Subcutaneous abdominal adipose tissue (tissue), 5 donors: Measurements from ENCODE around the gene ACTL7B.
A peak's percentile ranks its signal among the peaks of the same experiment; 100 is the strongest.

ENCODE experiments used
- H3K27ac ChIP-seq: one replicate; pipeline ENCODE4 v1.7.0; 2013; ENCODE audit warnings: low read depth, mild to moderate bottlenecking, inconsistent platforms, low read length, moderate library complexity
- H3K27me3 ChIP-seq, 5 donors: one replicate each; pipeline ENCODE4 v1.7.0; 2013; ENCODE audit warnings: low read length in 5 of 5, inconsistent platforms in 1 of 5; ENCODE audit not compliant: control insufficient read depth in 5 of 5, insufficient read depth in 4 of 5
- H3K36me3 ChIP-seq, 5 donors: one replicate each; pipeline ENCODE4 v1.7.0; 2013; ENCODE audit warnings: low read length in 5 of 5; ENCODE audit not compliant: control insufficient read depth in 5 of 5, insufficient read depth in 5 of 5
- H3K4me1 ChIP-seq, 5 donors: one replicate each; pipeline ENCODE4 v1.7.0; 2013; ENCODE audit warnings: low read length in 5 of 5, mild to moderate bottlenecking in 3 of 5, moderate library complexity in 1 of 5; ENCODE audit not compliant: control insufficient read depth in 5 of 5, insufficient read depth in 5 of 5
- H3K4me3 ChIP-seq, 5 donors: one replicate each; pipeline ENCODE4 v1.7.0; 2013; ENCODE audit warnings: low read length in 5 of 5, low read depth in 1 of 5
- H3K9ac ChIP-seq, 5 donors: one replicate each; pipeline ENCODE4 v1.7.0; 2013; ENCODE audit warnings: low read length in 5 of 5, mild to moderate bottlenecking in 4 of 5, moderate library complexity in 3 of 5
- H3K9me3 ChIP-seq, 5 donors: one replicate each; pipeline ENCODE4 v1.7.0; 2013; ENCODE audit warnings: low read length in 5 of 5; ENCODE audit not compliant: control insufficient read depth in 5 of 5
- donor health status: healthy.
- donor health status: healthy.
- donor health status: healthy.
- donor health status: healthy.
- donor health status: healthy.

The ACTL7B gene

GRCh38 chr9:108835831-108836230 is 20.0 kb downstream of the ACTL7B start:
- H3K27me3 ChIP-seq = no peaks in the 10 kb centered on the region
- no peaks in the 10 kb centered on the region for H3K9me3 ChIP-seq
- no peak overlapping the region for H3K9ac ChIP-seq
- H3K4me3 ChIP-seq = no peak overlapping the region
- no peak overlapping the region for H3K27ac ChIP-seq
- H3K36me3 ChIP-seq = no peaks in the 10 kb centered on the region
- peaks cover 0 to 11% (median 0%) of the 10 kb centered on the region in 5 donors for H3K4me1 ChIP-seq

- Histone ChIP-seq H3K9ac (no peak overlapping the region), H3K27ac (no peak overlapping the region), H3K9me3 (no peaks in the 10 kb centered on the region), H3K4me1 (peaks cover 0 to 17% (median 0%) of the 10 kb centered on the region in 5 donors), H3K27me3 (no peaks in the 10 kb centered on the region), H3K36me3 (no peaks in the 10 kb centered on the region), H3K4me3 (no peak overlapping the region)
These were observed 20.7 kb downstream of the ACTL7B start for GRCh38 chr9:108834959-108835665.

DNA sequence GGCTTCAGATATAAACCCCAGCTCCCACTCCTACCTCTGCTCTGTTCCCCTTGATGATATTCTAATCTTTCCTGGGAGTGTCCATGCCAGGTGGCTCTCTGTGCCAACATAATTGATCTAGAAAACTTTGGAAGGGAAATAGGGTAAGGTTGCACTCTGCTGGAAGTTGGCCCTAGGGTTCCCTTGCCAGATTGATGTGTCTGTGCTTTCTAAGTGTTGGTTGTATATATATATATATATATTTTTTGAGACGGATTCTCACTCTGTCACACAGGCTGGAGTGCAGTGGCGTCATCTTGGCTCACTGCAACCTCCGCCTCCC is 23.6 kb downstream of the ACTL7B start:
- H3K4me1 ChIP-seq = peaks cover 0 to 19% (median 0%) of the 10 kb centered on the region in 5 donors
- H3K27ac ChIP-seq = no peak overlapping the region
- no peaks in the 10 kb centered on the region for H3K9me3 ChIP-seq
- H3K4me3 ChIP-seq = no peak overlapping the region
- H3K27me3 ChIP-seq = no peaks in the 10 kb centered on the region
- H3K36me3 ChIP-seq = no peaks in the 10 kb centered on the region
- no peak overlapping the region for H3K9ac ChIP-seq

- H3K27ac ChIP-seq = no peak overlapping the region
- H3K4me3 ChIP-seq = no peak overlapping the region
- H3K4me1 ChIP-seq = peaks cover 0 to 19% (median 0%) of the 10 kb centered on the region in 5 donors
- H3K36me3 ChIP-seq = no peaks in the 10 kb centered on the region
- H3K9ac ChIP-seq = no peak overlapping the region
- H3K27me3 ChIP-seq = no peaks in the 10 kb centered on the region
- H3K9me3 ChIP-seq = no peaks in the 10 kb centered on the region
These were observed 24.1 kb downstream of the ACTL7B start for GRCh38 chr9:108831496-108832178.

DNA sequence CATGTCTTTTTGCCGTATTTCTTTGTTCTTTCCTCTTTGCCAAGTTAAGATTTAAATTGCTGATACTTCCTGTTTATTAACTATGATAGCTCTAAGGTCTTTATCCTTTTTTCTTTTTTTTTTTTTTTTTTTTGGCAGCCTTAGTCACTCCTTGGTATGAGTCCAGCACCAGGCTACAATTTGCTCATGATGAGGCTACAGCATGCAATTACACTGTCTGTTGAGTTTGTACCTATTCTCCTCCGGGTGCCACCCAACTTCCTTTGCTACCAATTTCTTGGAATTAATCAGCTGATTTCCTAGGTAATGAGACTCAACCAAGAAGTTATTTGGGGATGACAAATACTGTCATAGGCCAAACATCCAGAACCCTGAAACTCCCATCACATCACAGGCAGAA is 25.5 kb downstream of the ACTL7B start:
- Histone ChIP-seq H3K9me3 (no peaks in the 10 kb centered on the region), H3K27ac (no peak overlapping the region), H3K9ac (no peak overlapping the region), H3K4me3 (no peak overlapping the region), H3K27me3 (no peaks in the 10 kb centered on the region), H3K36me3 (no peaks in the 10 kb centered on the region), H3K4me1 (peaks cover 0 to 19% (median 0%) of the 10 kb centered on the region in 5 donors)

- Histone ChIP-seq H3K9me3 (peaks cover 0 to 9% (median 4%) of the 10 kb centered on the region in 5 donors), H3K4me1 (no peaks in the 10 kb centered on the region), H3K27ac (no peak overlapping the region), H3K4me3 (no peak overlapping the region), H3K27me3 (no peaks in the 10 kb centered on the region), H3K36me3 (no peaks in the 10 kb centered on the region), H3K9ac (no peak overlapping the region)
These were observed 32.0 kb downstream of the ACTL7B start for GRCh38 chr9:108823829-108824228.

- H3K27ac ChIP-seq = no peak overlapping the region
- peaks cover 0 to 15% (median 6%) of the 10 kb centered on the region in 5 donors for H3K4me1 ChIP-seq
- peak overlapping the region in 2 of 5 donors; percentile 22 to 31 for H3K4me3 ChIP-seq
- no peaks in the 10 kb centered on the region for H3K36me3 ChIP-seq
- H3K9me3 ChIP-seq = no peaks in the 10 kb centered on the region
- no peaks in the 10 kb centered on the region for H3K27me3 ChIP-seq
- H3K9ac ChIP-seq = no peak overlapping the region
These were observed 39.7 kb downstream of the ACTL7B start for GRCh38 chr9:108816037-108816436.

DNA sequence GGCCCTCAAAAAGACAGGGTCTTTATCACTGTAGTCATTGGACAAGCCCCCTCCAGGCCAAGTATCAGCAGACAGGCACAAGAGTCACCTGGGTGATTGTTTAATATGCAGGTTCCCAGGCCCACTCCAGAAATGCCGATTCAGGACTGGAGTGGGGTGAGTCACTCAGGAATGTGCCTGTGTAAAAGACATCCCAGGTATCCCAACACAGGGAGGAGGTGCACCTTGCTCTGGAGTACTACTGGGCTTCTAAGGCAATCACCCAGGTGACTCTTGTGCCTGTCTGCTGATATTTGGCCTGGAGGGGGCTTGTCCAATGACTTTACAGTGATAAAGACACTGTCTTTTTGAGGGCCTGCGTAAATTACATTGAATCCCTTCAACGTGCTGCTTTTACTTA is 40.6 kb downstream of the ACTL7B start:
- H3K9me3 ChIP-seq = no peaks in the 10 kb centered on the region
- H3K27me3 ChIP-seq = no peaks in the 10 kb centered on the region
- H3K4me3 ChIP-seq = no peak overlapping the region
- H3K27ac ChIP-seq = no peak overlapping the region
- peaks cover 0 to 15% (median 6%) of the 10 kb centered on the region in 5 donors for H3K4me1 ChIP-seq
- H3K9ac ChIP-seq = no peak overlapping the region
- H3K36me3 ChIP-seq = no peaks in the 10 kb centered on the region

DNA sequence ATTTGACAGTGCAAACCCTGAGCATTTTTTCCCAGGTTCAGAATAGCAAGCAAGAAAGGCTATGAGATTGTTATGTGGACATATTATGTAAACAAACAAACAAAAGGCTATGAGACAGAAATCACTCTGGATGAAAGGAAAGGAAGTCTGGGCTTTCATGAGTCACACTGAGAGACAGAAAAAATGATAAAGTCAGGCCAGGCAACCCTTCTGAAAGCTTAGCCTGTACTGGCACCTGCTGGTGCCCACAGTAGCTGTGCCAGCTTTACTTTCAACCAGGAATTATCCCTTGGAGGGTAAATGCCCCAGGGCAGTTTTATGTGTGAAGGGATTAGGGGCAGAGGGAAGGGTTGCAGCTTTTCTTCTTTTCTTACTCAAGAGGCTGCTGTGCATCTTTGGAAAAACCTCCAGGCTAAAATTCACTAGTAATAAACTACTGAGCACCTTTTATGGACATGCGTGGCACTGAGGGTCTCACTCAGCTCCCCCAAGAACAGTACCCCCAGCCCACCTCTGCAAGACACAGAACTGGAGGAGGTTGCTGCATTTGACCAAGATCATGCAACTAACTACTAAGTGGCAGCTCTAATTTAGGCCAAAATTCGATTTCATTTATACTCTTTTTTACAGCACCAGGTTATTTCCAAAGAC is 41.7 kb downstream of the ACTL7B start:
- no peaks in the 10 kb centered on the region for H3K27me3 ChIP-seq
- no peak overlapping the region for H3K9ac ChIP-seq
- no peaks in the 10 kb centered on the region for H3K36me3 ChIP-seq
- no peak overlapping the region for H3K4me3 ChIP-seq
- no peak overlapping the region for H3K27ac ChIP-seq
- no peaks in the 10 kb centered on the region for H3K9me3 ChIP-seq
- H3K4me1 ChIP-seq = peaks cover 0 to 15% (median 6%) of the 10 kb centered on the region in 5 donors

- no peaks in the 10 kb centered on the region for H3K9me3 ChIP-seq
- H3K27me3 ChIP-seq = no peaks in the 10 kb centered on the region
- no peak overlapping the region for H3K27ac ChIP-seq
- no peak overlapping the region for H3K4me3 ChIP-seq
- no peak overlapping the region for H3K9ac ChIP-seq
- H3K4me1 ChIP-seq = peaks cover 0 to 15% (median 6%) of the 10 kb centered on the region in 5 donors
- H3K36me3 ChIP-seq = no peaks in the 10 kb centered on the region
These were observed 43.3 kb downstream of the ACTL7B start for GRCh38 chr9:108812396-108813025.
